GM21576 (cell line): Measurements from ENCODE around the gene CSNK2A3.
"Not testable (repeated sequence)": the region's sequence is repeated elsewhere in the genome, so short reads cannot be mapped to it uniquely, and the experiment has no call there.

Source experiments
- ATAC-seq: cut with Tn5 transposase; IDR thresholded peaks from one replicate; pipeline ENCODE4 v1.9.1; 2021; ENCODE audit warnings: mild to moderate bottlenecking, moderate library complexity; ENCODE audit not compliant: unreplicated experiment

Gene CSNK2A3

DNA sequence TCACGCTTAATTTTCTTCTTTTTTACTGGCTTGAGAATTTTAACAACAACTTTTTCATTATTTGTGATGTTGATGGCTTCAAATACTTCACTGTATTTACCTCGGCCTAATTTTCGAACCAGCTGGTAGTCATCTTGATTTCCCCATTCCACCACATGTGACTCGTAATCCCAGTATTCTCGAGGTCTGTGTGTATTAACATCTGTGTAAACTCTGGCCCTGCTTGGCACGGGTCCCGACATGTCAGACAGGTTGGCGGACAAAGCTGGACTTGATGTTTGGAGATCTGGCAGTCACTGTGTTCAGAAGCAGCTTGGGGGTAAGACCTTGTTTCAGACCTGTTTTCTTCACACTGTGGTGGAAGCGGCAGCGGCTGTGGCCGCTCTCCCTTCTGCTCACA is at the start of gene CSNK2A3:
Gene CSNK2A3 (minus strand): TSS at position 373 of the 400 bp plus-strand sequence. CDS start 131 bp downstream, at position 242.
- not testable (repeated sequence) for ATAC-seq

- no peak for ATAC-seq
These were observed 49.0 kb upstream of the CSNK2A3 start for GRCh38 chr11:11401960-11402535.

DNA sequence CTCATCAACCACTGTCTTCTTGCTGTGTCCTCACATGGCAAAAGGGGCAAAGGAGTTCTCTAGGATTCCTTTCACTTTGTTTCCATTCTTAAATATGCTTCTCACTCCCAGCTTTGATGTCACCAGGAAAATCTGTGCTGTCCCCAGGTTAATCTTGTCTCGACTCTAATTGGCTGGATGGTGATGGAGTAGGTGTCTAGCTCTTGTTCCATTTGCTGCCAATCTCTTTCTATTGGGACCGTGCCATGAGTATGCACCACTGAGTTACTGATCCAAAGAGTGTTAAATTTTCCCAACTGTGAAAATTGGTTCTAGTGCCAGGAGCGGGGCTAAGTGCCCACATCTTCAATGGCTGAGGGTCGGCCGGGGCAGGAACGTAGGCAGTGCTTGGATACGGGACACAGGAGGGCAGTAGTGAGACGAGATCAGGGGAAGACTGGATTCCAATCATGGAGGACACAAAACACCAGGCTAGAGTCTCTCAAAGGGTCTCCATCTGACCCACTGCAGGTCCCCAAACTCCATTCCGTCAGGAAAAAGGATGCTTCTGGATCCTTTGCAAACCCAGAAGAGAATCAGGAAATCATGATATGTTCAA is 47.7 kb upstream of the CSNK2A3 start:
- no peak for ATAC-seq

GRCh38 chr11:11400121-11400520 is 47.1 kb upstream of the CSNK2A3 start:
- ATAC-seq, result no peak

DNA sequence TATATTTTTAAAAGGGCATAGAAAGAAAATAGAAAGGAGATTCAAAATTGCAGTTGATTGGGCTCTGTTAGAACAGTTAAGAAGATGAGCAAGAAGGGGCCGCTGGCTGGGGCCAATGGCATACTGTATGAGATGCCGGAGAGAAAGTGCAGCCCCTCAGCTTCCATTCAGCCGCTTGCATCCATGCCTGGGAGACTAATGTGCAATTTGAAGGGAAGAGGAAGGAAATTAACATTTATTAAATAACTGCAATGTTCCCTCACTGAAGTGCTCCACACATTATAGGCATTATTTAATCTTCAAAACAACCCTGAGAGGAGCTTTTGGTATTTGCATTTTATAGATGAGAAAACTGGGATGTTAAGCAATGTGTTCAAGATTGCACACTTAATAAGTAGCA is 44.7 kb upstream of the CSNK2A3 start:
- ATAC-seq, result no peak

- ATAC-seq, result no peak
These were observed 44.0 kb upstream of the CSNK2A3 start for GRCh38 chr11:11397036-11397415.

- no peak for ATAC-seq
These were observed 43.4 kb upstream of the CSNK2A3 start for GRCh38 chr11:11396301-11397035.

- no peak for ATAC-seq
These were observed 42.1 kb upstream of the CSNK2A3 start for GRCh38 chr11:11395126-11395525.

DNA sequence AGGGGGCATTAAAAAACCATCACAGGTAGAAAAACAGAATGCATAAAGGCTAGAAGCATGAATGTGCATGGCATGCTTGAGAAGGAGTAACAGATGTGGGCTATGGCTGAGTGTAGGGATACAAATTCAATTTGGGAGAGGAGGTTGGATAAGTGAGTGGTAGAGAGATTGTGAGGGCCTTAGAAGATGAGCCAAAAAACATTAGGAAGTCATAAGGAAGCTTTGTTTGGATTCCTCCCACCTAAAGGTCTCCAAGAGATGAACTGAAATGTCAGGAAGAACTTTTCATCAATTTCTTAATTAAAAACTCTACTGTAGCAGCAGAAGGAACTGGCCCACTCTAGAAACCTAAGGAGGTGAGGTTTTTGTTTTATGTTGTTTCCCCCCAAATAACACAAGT is 41.2 kb upstream of the CSNK2A3 start:
- no peak for ATAC-seq

GRCh38 chr11:11391796-11392463 is 38.9 kb upstream of the CSNK2A3 start:
- ATAC-seq, result no peak

- ATAC-seq, result no peak
These were observed 38.1 kb upstream of the CSNK2A3 start for GRCh38 chr11:11391169-11391568.

- no peak for ATAC-seq
These were observed 37.2 kb upstream of the CSNK2A3 start for GRCh38 chr11:11390068-11390771.

- ATAC-seq, result no peak
These were observed 36.2 kb upstream of the CSNK2A3 start for GRCh38 chr11:11389238-11389637.

DNA sequence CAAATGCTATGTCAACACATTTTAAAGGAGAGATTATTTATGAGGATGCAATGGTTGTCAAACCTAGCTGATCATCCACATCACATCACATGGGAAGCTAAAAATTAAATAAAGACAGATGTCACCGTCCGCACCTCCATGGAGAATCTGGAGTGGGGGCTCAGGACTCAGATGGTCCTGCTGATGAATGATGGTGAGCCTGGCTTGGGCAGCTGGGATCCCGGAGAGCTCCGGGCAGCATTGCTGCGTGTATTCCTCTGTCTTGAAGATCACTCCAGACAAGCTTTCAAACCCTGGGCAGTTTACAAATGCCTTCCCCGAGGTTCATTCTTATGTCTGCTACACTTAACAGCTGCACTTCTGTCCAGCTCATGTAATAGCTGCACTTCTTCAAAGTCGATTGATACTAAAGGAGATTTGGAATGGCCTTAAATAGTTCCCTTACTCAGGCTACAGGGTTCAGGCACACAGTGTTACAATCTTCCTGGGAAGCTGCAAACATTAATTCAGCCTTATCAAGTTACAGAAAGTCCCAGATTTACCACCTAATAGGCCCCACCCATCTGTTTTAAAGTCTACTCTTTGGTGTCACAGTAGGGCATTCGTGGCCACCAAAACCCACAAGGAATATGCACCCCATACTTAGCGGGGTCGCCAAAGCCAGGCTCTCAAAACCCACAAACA is 34.7 kb upstream of the CSNK2A3 start:
- no peak for ATAC-seq

DNA sequence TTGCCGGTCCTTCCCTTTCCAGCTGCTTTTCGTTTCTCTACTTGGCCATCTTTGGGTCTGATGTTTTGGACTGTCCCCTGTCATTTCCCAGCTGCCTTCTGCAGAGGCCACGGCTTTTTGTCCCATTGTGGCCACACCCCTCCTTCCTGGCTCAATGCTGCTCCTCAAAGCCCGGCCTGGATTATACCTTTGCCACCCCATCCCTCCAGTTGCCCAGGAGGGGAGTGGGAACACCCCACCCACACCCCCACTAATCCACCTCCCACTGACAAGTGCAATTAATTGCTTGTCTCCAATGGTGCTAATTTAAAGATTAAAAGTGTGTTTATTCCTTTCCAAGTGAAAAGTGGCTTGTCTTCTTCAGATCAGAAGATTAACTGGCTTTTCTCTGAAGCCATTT is 34.2 kb upstream of the CSNK2A3 start:
- ATAC-seq, result no peak

- ATAC-seq, result no peak
These were observed 31.8 kb upstream of the CSNK2A3 start for GRCh38 chr11:11384829-11385228.

DNA sequence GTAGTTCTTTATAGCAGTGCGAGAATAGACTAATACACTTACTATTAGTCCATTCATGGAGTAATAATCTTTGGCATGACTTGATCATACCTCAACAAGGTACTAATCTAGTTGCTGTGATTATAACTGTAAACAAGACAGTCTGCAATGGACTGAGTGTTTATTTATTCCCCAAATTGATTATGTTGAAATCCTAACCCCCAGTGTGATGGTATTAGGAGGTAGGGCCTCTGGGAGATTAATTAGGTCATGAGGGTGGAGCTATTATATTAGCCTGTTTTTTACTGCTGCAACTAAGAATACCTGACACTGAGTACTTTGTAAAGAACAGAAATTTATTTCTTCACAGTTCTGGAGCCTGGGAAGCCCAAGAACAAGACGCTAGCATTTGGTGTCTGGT is 30.9 kb upstream of the CSNK2A3 start:
- ATAC-seq, result no peak

- no peak for ATAC-seq
These were observed 29.9 kb upstream of the CSNK2A3 start for GRCh38 chr11:11382858-11383532.

GRCh38 chr11:11381471-11382105 is 28.5 kb upstream of the CSNK2A3 start:
- no peak for ATAC-seq

- ATAC-seq, result no peak
These were observed 27.8 kb upstream of the CSNK2A3 start for GRCh38 chr11:11380883-11381282.
